ENCODE measurements around the gene IL1R1.

- TF ChIP-seq CTCF (IDR thresholded peaks at IDR 0.05) (no peak), POLR2A (IDR thresholded peaks at IDR 0.05) (no peak)
These were observed 12.4 kb upstream of the IL1R1 start for GRCh38 chr2:102129951-102130646.
